HG03103 (cell line): ENCODE results near the gene CDKAL1.

Experiments used
- ATAC-seq: cut with Tn5 transposase; IDR thresholded peaks from one replicate; pipeline ENCODE4 v1.9.1; 2021; ENCODE audit warnings: low read depth; ENCODE audit not compliant: unreplicated experiment

CDKAL1 gene

DNA sequence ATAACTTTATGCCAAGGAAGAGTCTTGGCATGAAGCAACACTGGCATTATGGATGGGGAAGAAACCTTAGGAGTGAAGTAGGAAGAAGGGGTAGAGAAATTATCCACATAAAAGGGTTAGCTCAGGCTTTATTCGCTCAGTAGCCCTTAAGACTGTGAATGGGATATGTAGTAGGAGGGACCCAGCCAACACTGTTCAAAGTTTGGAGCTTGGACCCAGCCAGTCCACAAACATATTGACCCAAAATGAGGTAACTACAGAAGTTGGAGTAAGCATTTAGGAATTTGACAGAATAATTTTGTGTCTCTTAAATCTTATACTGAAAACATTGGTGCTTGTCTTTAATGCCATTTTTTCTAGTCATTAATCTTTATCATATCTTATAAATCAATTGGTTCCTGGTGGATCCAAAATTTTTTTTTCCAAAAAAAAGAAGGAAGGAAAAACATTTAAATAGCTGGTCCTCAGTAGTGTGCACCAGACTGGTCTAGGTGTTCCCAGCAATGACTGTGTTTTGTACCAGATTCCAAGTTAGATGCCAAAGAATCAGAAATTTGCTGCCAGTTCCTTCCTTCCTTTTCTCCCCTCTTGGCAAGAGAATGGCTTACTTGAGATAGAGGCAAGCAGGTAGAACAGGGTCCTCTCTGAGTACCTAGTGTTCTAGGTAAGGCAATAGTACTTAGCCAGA is 607.5 kb downstream of the CDKAL1 start:
- no peak for ATAC-seq

DNA sequence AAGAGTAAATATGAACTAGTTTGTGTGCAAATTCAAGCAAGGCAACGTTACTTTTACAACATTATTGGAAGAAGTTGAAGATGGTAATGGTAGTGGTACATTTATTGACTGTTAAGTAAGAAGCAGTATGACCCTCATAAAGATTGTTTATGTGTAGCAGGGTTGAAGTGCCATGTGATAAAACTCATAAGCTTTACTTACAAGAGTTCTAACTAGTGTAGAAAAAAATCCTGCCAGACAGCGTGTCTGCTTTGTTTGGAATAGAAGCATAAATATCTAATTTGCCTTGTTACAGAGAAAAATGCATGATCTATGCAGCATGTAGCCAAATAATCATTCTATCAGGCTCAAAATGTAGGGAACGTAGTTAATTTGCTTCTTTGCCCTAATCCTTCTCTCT is 608.5 kb downstream of the CDKAL1 start:
- no peak for ATAC-seq

DNA sequence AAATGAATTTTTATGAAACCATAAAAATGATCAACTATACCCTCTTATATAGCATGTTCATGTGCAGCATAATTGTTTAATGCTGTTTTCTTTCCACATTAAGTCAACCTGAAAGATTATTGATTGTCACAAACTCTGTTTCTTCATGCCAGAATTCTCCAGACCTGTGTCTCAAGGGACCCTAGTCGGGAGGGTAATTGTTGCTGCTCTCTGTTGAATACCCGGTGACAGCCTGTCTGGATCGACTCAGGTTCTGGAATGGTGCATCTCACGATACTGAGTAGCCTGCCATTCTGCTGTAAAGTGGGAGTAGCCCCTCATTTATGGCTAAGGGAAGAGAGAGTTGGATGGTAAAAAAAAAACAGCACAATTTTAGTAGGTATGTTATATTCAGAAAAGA is 609.4 kb downstream of the CDKAL1 start:
- no peak for ATAC-seq

DNA sequence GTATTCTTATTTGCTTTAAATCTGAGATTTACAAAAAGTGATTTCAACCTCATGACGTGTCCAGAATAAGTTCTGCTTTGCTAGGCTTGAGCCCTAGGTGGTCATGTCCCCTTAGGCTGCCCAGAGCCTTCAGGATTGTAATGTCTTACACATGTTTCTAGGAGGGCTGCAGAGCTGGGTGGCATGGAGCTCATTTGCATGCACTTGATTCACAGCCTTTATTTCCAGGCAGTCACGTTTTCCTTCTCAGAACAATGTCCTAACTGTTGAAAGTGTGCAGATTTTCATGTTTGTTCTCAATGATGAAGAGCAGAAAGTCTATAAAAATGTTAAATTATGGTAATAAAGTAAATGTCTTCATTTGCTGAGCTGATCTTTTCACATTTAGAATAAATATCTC is 610.7 kb downstream of the CDKAL1 start:
- ATAC-seq: no peak

- ATAC-seq: no peak
Observed at GRCh38 chr6:21147995-21148394, 613.7 kb downstream of the CDKAL1 start.

- ATAC-seq: no peak
Observed at GRCh38 chr6:21149470-21149869, 615.2 kb downstream of the CDKAL1 start.

DNA sequence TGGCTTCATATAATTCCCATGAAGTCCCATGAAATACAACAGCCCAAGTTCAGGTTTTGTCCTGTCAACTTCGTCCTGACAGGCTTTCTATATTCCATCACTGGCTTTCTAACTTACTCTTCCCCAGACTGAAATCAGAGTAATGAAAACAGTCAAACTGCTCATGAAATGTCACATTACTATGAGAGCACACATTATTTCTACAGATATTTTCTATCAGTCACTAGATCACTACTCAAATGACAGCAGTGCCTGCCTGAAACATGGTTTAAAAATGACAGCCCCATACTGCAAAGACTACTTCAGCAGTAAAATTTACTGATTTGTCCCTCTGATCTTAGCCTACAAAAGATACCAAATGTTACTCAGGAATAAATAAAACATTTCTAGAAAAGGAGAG is 616.4 kb downstream of the CDKAL1 start:
- no peak for ATAC-seq

DNA sequence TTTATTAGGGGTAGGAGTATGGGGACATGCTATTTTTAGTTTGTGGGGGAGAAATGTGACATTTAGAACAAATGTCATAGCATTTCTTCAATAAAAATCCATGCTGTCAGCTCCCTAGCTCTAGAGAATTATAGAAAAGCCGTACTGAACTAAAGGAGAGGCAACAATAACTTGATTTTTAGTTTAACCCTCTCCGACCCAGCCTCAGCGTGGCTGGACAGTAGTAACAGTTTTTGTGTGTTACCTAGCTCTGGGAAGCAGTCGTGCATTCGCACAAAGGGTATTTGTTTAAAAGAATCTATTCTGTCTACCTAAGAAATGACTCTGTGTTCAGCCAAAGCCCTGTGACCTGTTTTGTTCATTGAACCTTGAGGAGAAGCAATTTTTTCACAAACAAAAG is 616.9 kb downstream of the CDKAL1 start:
- ATAC-seq: no peak

GRCh38 chr6:21151530-21151929 is 617.3 kb downstream of the CDKAL1 start:
- no peak for ATAC-seq

DNA sequence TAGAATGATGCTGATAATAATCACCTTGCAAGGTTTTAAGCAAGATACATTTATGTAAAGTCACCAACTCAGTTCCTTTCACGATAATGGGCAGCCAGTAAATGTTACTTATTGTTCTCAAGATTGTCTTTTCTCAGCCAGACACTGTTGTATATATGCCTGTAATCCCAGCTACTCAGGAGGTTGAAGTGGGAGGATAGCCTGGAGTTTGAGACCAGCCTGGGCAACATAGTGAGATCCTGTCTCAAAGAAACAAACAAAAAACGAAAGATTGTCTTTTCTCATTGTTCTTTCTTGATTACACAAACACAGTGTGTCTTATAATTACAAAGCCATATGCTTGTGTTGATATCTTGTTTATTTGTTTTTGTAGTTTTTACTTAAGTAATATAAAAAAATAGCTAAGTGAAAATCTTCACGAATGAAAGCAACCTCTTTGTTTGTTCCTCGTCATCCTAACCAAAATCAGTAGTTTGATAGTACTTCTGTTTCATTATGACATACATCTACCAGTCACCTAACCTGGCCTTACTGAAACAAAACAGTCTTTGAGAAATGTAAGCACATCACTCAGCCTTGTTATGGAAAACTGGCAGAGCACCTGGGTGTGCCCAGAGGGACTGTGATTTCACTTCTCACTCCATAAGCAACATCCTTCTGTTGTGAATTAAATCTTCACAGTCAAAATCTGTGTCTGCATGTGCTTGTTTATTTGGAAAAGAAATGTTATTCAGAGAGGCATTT is 623.1 kb downstream of the CDKAL1 start:
- ATAC-seq: peak; percentile 73

- ATAC-seq: no peak
Observed at GRCh38 chr6:21158149-21158548, 623.9 kb downstream of the CDKAL1 start.

- ATAC-seq: no peak
Observed at GRCh38 chr6:21158873-21159272, 624.6 kb downstream of the CDKAL1 start.

DNA sequence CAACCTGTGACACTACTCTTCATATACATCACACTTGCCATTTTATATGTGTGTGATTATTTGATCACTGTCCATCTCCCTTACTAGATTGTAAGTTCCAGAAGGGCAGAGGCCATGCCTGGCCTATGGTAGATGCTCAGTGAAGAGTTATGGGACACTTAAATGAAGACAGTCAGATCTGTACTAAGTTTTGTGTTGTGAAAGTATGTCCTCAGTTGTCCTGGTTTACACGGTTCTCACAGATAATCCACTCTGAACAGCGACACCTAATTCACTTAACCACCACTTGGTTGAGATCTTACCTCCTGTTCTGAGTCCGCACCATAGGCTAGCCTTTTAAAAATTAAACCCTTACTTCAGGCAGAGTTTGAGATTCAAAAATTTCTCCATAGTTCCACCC is 625.2 kb downstream of the CDKAL1 start:
- no peak for ATAC-seq

DNA sequence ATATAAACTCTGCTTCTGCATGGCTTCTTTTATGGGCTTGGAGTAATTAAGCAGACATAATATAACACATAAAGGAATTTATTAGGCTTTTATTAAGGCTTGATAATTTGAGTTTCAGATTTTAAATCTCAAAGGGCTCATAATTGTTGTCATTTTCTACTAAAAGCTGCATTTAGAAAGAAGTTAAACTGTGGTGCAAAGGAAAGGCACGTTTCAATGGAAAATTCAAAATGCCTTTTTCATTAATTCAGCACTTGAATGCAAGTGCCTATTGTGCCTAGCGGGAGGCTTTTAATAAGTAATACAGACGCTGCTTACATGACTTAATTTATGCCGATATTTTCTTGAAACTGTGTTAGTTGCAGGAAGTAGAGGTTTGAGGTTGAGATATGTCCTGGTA is 627.5 kb downstream of the CDKAL1 start:
- ATAC-seq: no peak

DNA sequence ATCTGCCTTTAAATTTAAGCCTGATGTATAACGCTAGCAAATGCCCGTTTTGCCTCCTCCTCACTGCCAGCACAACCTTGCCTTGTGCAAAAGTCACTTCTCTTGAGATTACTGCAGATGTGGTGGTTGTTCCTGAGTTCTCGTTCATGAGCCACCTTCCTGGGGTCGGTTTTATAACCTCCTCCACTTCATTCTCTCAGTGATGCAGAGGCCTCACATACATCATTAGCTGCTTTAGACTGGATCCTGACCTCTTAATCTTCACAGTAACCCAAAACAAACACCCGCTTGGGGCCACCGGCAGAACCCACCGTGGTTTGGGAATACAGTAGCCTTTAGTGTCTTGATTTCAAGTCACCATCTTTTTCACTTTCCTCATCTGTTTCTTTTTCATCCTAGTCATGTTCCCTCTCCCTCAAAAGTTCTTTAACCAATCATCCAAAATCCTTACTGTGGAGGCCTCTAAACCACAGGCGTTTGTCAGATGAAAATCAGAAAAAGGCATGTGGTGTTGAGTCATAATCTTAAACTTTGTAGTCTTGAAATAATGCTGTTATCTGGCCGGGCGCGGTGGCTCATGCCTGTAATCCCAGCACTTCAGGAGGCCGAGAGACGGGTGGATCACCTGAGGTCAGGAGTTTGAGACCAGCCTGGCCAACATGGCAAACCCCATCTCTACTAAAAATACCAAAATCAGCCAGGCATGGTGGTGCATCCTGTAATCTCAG is 629.0 kb downstream of the CDKAL1 start:
- ATAC-seq: no peak

DNA sequence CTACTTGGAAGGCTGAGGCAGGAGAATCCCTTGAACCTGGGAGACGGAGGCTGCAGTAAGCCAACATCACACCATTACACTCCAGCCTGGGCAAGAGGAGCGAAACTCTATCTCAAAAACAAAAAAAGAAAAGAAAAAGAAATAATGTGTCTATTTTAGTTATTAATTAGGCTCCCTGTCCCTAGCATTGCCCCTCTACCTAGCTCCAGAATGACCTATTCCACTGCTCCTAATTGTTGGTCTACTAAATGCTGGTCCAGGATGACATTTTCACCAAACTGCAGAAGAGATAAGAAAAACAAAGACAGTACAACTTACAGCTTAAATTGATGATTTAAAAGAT is 629.6 kb downstream of the CDKAL1 start:
- ATAC-seq: no peak

- ATAC-seq: peak; percentile 85
Observed at GRCh38 chr6:21164768-21165326, 630.6 kb downstream of the CDKAL1 start.

DNA sequence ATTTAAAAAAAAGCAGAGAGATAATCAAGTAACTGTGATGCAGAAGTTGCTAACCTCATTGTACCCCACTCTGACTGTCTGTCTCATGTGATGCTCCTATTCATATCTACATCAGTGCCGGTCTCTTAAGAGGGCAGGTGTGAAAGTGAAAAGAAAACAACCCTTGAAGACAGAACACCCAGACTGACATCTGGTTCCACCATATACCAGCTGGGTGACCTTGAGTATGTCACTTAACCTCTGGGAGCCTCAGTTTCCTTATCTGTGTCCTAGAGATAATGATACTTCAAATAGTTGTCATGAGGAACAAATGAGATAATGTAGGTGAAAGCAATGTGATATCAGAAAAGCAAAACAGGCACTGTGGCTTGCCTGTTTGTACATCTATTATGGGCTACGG is 632.5 kb downstream of the CDKAL1 start:
- ATAC-seq: no peak

DNA sequence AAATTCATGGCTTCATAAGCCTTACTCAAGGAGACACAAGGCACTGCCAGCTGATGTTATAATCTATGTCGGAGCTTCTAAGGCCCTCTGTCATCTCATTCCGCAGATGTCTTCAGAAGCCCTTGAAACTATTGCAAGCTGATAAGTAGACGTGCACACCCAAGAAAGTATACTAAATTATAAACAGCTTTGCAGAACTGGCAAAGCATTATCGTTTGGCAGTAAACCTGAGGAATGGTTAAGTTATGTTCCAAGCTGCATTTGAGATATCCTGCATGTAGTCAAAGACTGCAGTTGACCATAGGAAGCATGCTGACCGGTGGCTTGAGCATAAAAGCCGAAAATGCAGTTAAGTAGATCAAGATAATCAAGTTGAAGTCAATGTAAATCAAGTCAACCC is 633.5 kb downstream of the CDKAL1 start:
- no peak for ATAC-seq

GRCh38 chr6:21171801-21172200 is 637.5 kb downstream of the CDKAL1 start:
- no peak for ATAC-seq

GRCh38 chr6:21173031-21173430 is 638.8 kb downstream of the CDKAL1 start:
- ATAC-seq: no peak
